Measurements from ENCODE around the gene GDF2. TPM values are rescaled to one million over a fixed set of nuclear protein-coding genes. Genes with fewer than 3 reads are reported as not detected.

GDF2 gene
- total RNA-seq, 3 donors from 2014 or later (not counting 1 experiment from before 2014, with no cell fraction given): not detected

DNA sequence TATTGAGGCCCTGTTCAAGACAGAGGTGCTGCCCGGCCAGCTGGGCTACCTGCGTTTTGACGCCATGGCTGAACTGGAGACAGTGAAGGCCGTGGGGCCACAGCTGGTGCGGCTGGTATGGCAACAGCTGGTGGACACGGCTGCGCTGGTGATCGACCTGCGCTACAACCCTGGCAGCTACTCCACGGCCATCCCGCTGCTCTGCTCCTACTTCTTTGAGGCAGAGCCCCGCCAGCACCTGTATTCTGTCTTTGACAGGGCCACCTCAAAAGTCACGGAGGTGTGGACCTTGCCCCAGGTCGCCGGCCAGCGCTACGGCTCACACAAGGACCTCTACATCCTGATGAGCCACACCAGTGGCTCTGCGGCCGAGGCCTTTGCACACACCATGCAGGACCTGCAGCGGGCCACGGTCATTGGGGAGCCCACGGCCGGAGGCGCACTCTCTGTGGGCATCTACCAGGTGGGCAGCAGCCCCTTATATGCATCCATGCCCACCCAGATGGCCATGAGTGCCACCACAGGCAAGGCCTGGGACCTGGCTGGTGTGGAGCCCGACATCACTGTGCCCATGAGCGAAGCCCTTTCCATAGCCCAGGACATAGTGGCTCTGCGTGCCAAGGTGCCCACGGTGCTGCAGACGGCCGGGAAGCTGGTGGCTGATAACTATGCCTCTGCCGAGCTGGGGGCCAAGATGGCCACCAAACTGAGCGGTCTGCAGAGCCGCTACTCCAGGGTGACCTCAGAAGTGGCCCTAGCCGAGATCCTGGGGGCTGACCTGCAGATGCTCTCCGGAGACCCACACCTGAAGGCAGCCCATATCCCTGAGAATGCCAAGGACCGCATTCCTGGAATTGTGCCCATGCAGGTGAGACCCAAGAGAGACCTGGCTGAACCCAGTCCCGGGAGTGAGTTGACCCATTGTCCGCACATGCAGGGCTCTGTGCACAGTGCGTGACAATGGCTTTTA, 28.7 kb downstream of the GDF2 start:
- TF ChIP-seq, protein P1, sequence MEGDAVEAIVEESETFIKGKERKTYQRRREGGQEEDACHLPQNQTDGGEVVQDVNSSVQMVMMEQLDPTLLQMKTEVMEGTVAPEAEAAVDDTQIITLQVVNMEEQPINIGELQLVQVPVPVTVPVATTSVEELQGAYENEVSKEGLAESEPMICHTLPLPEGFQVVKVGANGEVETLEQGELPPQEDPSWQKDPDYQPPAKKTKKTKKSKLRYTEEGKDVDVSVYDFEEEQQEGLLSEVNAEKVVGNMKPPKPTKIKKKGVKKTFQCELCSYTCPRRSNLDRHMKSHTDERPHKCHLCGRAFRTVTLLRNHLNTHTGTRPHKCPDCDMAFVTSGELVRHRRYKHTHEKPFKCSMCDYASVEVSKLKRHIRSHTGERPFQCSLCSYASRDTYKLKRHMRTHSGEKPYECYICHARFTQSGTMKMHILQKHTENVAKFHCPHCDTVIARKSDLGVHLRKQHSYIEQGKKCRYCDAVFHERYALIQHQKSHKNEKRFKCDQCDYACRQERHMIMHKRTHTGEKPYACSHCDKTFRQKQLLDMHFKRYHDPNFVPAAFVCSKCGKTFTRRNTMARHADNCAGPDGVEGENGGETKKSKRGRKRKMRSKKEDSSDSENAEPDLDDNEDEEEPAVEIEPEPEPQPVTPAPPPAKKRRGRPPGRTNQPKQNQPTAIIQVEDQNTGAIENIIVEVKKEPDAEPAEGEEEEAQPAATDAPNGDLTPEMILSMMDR (IDR thresholded peaks at IDR 0.05): no peak
- Histone ChIP-seq H3K27ac (ENCODE audit: low read length) (no peak overlapping the region), H3K4me1 (ENCODE audit: control insufficient read depth, insufficient read depth, low read length) (no peaks in the 10 kb centered on the region), H3K27me3 (ENCODE audit: control insufficient read depth, insufficient read depth, low read length) (no peaks in the 10 kb centered on the region), H3K4me3 (ENCODE audit: low read length) (no peak overlapping the region), H3K9me3 (ENCODE audit: control insufficient read depth, insufficient read depth, low read length) (no peaks in the 10 kb centered on the region), H3K36me3 (ENCODE audit: control insufficient read depth, insufficient read depth, low read length) (no peaks in the 10 kb centered on the region)
- no peaks in the 10 kb centered on the region for H3K4me1 Mint-ChIP-seq
- 91% methylated on average over 39 of the region's 39 CpGs for WGBS (ENCODE audit: insufficient coverage)
- peaks cover 0 to 6% of the 10 kb centered on the region in 2 donors for H3K27me3 Mint-ChIP-seq (ENCODE audit: low read depth in 2 of 2)
- H3K27ac Mint-ChIP-seq: no peak overlapping the region
- H3K36me3 Mint-ChIP-seq: no peaks in the 10 kb centered on the region
- no peaks in the 10 kb centered on the region for H3K9me3 Mint-ChIP-seq
- DNase-seq: no peak
- no peak for ATAC-seq
- no peak overlapping the region for H3K4me3 Mint-ChIP-seq
- intact Hi-C loops (cut with micrococcal nuclease): no loop called here

DNA sequence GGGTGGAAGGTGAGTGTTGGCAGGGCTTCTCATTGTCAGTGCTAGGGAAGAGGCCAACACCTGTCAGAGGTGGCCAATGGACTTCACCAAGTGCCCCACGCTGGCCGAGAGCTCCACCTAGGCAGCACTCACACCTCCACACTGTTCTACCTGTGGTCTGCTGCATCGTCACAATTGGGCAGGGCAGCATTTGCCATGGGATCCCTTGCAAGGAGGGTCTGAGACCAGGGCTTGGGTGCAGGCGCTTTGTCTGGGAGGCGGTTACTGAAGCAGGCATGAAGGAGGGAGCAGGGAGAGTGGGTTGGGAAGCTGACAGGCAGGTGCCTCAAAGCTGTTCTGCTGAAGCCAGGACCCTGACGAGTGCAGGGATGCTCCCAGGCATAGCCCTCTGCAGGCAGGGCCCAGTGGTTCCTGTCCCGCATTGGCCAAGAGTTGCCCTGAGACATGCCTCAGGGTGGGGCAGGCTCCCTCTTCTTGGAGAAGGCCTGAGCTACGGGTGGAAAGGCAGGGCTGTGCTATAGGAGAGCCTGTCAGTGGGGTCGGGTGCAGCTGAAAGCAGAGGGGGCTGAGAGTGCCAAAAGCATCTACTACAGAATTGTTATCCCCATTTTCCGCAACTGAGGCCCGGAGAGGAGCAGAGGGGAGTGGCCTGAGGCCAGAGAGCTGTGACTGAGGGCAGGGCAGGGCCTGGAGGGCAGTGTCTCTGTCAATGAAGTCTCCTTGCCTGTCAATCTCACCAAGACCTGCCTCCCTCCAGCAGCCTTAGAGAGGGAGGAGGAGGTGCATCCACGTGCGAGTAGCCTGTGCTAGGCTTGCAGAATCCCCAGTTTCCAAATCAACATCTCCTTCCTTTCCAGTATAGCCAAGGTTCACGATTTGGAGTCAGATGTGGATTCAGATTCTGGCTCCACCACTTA, 29.9 kb downstream of the GDF2 start:
- TF ChIP-seq, protein P1 (IDR thresholded peaks at IDR 0.05): no peak
- Mint-ChIP-seq H3K36me3 (no peaks in the 10 kb centered on the region), H3K9me3 (no peaks in the 10 kb centered on the region), H3K27me3 (ENCODE audit: low read depth in 2 of 2) (no peaks in the 10 kb centered on the region), H3K27ac (no peak overlapping the region), H3K4me3 (no peak overlapping the region), H3K4me1 (no peaks in the 10 kb centered on the region)
- Histone ChIP-seq H3K4me3 (ENCODE audit: low read length) (no peak overlapping the region), H3K27me3 (ENCODE audit: control insufficient read depth, insufficient read depth, low read length) (no peaks in the 10 kb centered on the region), H3K9me3 (ENCODE audit: control insufficient read depth, insufficient read depth, low read length) (no peaks in the 10 kb centered on the region), H3K4me1 (ENCODE audit: control insufficient read depth, insufficient read depth, low read length) (no peaks in the 10 kb centered on the region), H3K27ac (ENCODE audit: low read length) (no peak overlapping the region), H3K36me3 (ENCODE audit: control insufficient read depth, insufficient read depth, low read length) (no peaks in the 10 kb centered on the region)
- 82% methylated on average over 13 of the region's 14 CpGs for WGBS (ENCODE audit: insufficient coverage)
- intact Hi-C loops (cut with micrococcal nuclease): no loop called here
- DNase-seq (no peak), ATAC-seq (no peak)

DNA sequence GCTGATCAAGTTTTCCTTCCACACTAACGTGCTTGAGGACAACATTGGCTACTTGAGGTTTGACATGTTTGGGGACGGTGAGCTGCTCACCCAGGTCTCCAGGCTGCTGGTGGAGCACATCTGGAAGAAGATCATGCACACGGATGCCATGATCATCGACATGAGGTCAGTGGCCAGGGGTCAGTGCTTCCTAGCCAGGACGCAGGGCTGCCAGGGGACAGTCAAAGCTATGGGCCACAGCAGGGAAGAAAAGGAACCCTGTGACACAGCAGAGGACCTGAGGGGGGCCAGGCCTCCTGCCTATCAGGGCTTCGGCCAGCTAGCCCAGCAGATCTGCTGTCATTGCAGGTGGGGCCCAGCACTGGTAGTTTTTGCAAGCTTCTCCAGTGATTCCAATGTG, 31.1 kb downstream of the GDF2 start:
- Histone ChIP-seq H3K36me3 (ENCODE audit: control insufficient read depth, insufficient read depth, low read length) (no peaks in the 10 kb centered on the region), H3K4me3 (ENCODE audit: low read length) (no peak overlapping the region), H3K27ac (ENCODE audit: low read length) (no peak overlapping the region), H3K4me1 (ENCODE audit: control insufficient read depth, insufficient read depth, low read length) (no peaks in the 10 kb centered on the region), H3K9me3 (ENCODE audit: control insufficient read depth, insufficient read depth, low read length) (no peaks in the 10 kb centered on the region), H3K27me3 (ENCODE audit: control insufficient read depth, insufficient read depth, low read length) (no peaks in the 10 kb centered on the region)
- Mint-ChIP-seq H3K9me3 (no peaks in the 10 kb centered on the region), H3K36me3 (no peaks in the 10 kb centered on the region), H3K27ac (no peak overlapping the region), H3K27me3 (ENCODE audit: low read depth in 2 of 2) (no peaks in the 10 kb centered on the region), H3K4me3 (no peak overlapping the region), H3K4me1 (no peaks in the 10 kb centered on the region)
- 85% methylated on average over 6 of the region's 6 CpGs for WGBS (ENCODE audit: insufficient coverage)
- TF ChIP-seq, protein P1 (IDR thresholded peaks at IDR 0.05): no peak
- intact Hi-C loops (cut with micrococcal nuclease): no loop called here
- DNase-seq (no peak), ATAC-seq (no peak)
